Measurements from ENCODE around the gene TMEM214.

DNA sequence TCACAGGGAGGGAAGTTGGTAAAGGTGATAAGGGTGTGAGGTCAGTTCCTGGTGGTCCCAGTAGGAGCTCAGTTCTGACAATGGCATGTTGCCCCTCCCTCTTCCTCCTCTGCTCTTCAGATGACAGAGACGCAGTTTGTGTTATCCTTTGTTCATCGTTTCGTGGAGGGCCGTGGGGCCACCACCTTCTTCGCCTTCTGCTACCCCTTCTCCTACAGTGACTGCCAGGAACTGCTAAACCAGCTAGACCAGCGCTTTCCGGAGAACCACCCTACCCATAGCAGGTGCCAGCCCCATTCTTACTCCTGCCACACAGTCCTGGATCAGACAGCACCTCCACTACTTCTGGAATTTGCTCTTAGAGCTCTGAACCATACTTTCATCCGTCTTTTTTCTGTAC lies 21.0 kb downstream of the TMEM214 start:
- TF ChIP-seq, protein P1, sequence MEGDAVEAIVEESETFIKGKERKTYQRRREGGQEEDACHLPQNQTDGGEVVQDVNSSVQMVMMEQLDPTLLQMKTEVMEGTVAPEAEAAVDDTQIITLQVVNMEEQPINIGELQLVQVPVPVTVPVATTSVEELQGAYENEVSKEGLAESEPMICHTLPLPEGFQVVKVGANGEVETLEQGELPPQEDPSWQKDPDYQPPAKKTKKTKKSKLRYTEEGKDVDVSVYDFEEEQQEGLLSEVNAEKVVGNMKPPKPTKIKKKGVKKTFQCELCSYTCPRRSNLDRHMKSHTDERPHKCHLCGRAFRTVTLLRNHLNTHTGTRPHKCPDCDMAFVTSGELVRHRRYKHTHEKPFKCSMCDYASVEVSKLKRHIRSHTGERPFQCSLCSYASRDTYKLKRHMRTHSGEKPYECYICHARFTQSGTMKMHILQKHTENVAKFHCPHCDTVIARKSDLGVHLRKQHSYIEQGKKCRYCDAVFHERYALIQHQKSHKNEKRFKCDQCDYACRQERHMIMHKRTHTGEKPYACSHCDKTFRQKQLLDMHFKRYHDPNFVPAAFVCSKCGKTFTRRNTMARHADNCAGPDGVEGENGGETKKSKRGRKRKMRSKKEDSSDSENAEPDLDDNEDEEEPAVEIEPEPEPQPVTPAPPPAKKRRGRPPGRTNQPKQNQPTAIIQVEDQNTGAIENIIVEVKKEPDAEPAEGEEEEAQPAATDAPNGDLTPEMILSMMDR (IDR thresholded peaks at IDR 0.05): no peak
- no peak for TF ChIP-seq POLR2A (IDR thresholded peaks at IDR 0.05)
